Thoracic aorta (tissue), 2 donors: Measurements from ENCODE around the gene ROR1. TPM values are rescaled to one million over a fixed set of nuclear protein-coding genes. Genes with fewer than 3 reads are reported as not detected.

Experiments used
- ATAC-seq: fragments of 150-250 bp; one replicate; pipeline ENCODE4 v1.8.0; 2017; ENCODE audit warnings: low read depth; ENCODE audit not compliant: insufficient number of reproducible peaks, low FRiP score
- DNase-seq: peaks from one replicate; pipeline ENCODE4 v3.0.0-alpha.2; 2020; ENCODE audit warnings: low spot score
- H3K27ac ChIP-seq, 2 donors: fragments of 200-600 bp; sonication (generic); 1 replicate in 1 of 2; 2 replicates in 1 of 2; pipeline ENCODE4 v1.5.1; 2016; ENCODE audit warnings: mild to moderate bottlenecking in 2 of 2, moderate library complexity in 2 of 2
- H3K27me3 ChIP-seq: fragments of 200-600 bp; sonication (generic); replicated peaks from 2 replicates; pipeline ENCODE4 v1.6.0; 2016; ENCODE audit warnings: mild to moderate bottlenecking; ENCODE audit not compliant: insufficient read depth
- H3K36me3 ChIP-seq: fragments of 200-600 bp; sonication (generic); one replicate; pipeline ENCODE4 v1.5.1; 2016
- H3K4me1 ChIP-seq, 2 donors: fragments of 200-600 bp; sonication (generic); 1 replicate in 1 of 2; 2 replicates in 1 of 2; pipeline versions ENCODE4 v1.5.1 to v1.6.0; 2016; ENCODE audit warnings: low read depth in 2 of 2, mild to moderate bottlenecking in 1 of 2; ENCODE audit not compliant: control insufficient read depth in 1 of 2
- H3K4me3 ChIP-seq: fragments of 200-600 bp; sonication (generic); 2 replicates; pipeline ENCODE4 v1.5.1; 2016; ENCODE audit warnings: mild to moderate bottlenecking
- H3K9me3 ChIP-seq: fragments of 200-600 bp; sonication (generic); 2 replicates; pipeline ENCODE4 v1.5.1; 2016
- CTCF ChIP-seq: fragments of 200-600 bp; sonication (generic); IDR thresholded peaks from one replicate; pipeline ENCODE4 v1.5.1; 2019; ENCODE audit warnings: antibody characterized with exemption
- total RNA-seq, 2 donors: library from RNA; depleted of rRNA; stranded (reverse); fragments of >200 nt; gene quantifications; one replicate each; pipeline versions ENCODE4 v1.1.0 to v1.2.3, GENCODE V29; 2016

Gene ROR1
- total RNA-seq, 2 donors from 2014 or later = 41.2 to 51.8 TPM

DNA sequence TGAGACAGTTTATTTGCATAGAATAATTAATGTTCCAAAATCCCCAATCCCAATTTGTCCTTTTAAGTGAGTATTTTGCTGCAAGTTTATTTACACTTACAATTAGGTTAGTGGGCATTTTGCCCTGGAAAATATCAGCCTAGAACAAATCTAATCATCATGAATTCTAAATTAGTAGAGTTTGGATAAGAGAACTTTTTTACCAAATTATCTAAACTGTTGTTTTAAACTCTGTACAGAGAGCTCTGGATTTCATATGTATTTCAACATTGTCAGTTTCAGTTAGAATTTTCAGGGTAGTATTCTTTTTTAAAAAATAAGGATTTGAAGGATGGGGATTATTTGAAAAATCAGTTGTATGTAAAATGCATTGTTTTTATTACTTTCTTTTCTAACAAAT is 401.8 kb downstream of the ROR1 start:
- H3K4me1 ChIP-seq = peaks cover 21 to 39% of the 10 kb centered on the region in 2 donors
- no peak for ATAC-seq
- peaks cover 19% of the 10 kb centered on the region for H3K36me3 ChIP-seq
- DNase-seq = no peak
- H3K4me3 ChIP-seq = no peak overlapping the region
- no peaks in the 10 kb centered on the region for H3K9me3 ChIP-seq
- no peak overlapping the region for H3K27ac ChIP-seq
- no peaks in the 10 kb centered on the region for H3K27me3 ChIP-seq
- no peak for TF ChIP-seq CTCF

- ATAC-seq = no peak
- peaks cover 19% of the 10 kb centered on the region for H3K36me3 ChIP-seq
- no peak for DNase-seq
- no peaks in the 10 kb centered on the region for H3K9me3 ChIP-seq
- TF ChIP-seq CTCF = no peak
- peaks cover 17 to 34% of the 10 kb centered on the region in 2 donors for H3K4me1 ChIP-seq
- no peaks in the 10 kb centered on the region for H3K27me3 ChIP-seq
- no peak overlapping the region for H3K4me3 ChIP-seq
- no peak overlapping the region for H3K27ac ChIP-seq
Observed at GRCh38 chr1:64176659-64177058, 402.8 kb downstream of the ROR1 start.

- DNase-seq (no peak), ATAC-seq (no peak)
- Histone ChIP-seq H3K9me3 (no peaks in the 10 kb centered on the region), H3K4me3 (no peak overlapping the region), H3K4me1 (peaks cover 0 to 18% of the 10 kb centered on the region in 2 donors), H3K27me3 (no peaks in the 10 kb centered on the region), H3K36me3 (peaks cover 19% of the 10 kb centered on the region), H3K27ac (no peak overlapping the region)
- TF ChIP-seq CTCF = no peak
Observed at GRCh38 chr1:64179588-64179987, 405.8 kb downstream of the ROR1 start.

- peaks cover 0 to 28% of the 10 kb centered on the region in 2 donors for H3K4me1 ChIP-seq
- no peak for ATAC-seq
- H3K27ac ChIP-seq = no peak overlapping the region
- H3K4me3 ChIP-seq = no peak overlapping the region
- peaks cover 13% of the 10 kb centered on the region for H3K36me3 ChIP-seq
- TF ChIP-seq CTCF = no peak
- no peak for DNase-seq
- H3K27me3 ChIP-seq = no peaks in the 10 kb centered on the region
- no peaks in the 10 kb centered on the region for H3K9me3 ChIP-seq
Observed at GRCh38 chr1:64182207-64182606, 408.4 kb downstream of the ROR1 start.

DNA sequence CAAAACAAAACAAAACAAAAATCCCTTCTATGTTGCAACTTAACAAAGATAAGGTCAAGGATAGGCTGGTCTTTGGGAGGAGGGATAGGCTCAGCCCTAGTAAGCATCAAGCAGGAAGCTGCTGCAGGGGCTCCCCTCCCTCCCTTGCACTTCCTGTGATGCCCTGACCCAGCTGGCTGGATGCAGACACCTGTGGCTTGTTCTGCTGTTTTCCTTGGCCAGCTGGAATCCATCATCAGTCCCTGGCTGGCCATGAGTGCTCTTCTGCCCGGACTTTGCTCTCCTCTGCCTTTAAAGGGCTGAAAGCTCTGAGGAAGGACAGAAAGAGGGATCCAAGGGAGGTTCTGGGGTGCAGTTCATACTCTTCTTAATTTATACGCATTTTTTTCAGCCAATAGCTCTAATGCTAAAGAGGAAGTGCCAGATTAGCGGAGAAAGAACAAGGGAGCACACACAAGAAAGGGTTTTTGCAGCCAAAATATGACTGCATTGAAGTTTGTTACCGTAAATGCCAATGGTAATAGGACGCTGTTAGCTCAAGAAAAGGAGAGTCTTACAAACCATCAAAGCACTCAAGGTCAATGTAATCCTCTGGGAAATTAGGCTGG is 409.7 kb downstream of the ROR1 start:
- peaks cover 0 to 28% of the 10 kb centered on the region in 2 donors for H3K4me1 ChIP-seq
- no peaks in the 10 kb centered on the region for H3K27me3 ChIP-seq
- H3K27ac ChIP-seq = no peak overlapping the region
- no peaks in the 10 kb centered on the region for H3K9me3 ChIP-seq
- ATAC-seq (no peak), DNase-seq (no peak)
- peaks cover 1% of the 10 kb centered on the region for H3K36me3 ChIP-seq
- no peak for TF ChIP-seq CTCF
- H3K4me3 ChIP-seq = no peak overlapping the region
